ENCODE results near the gene STIMATE.
A peak's percentile ranks its signal among the peaks of the same experiment; 100 is the strongest.

Gene STIMATE

GRCh38 chr3:52912885-52913731 lies 15.8 kb upstream of the STIMATE start:
- Mint-ChIP-seq H3K36me3 (ENCODE audit: insufficient read depth) (peaks cover 35% of the 10 kb centered on the region), H3K27ac (no peak overlapping the region)
- ATAC-seq (replicated peaks), result no peak

GRCh38 chr3:52910823-52911222 lies 13.5 kb upstream of the STIMATE start:
- no peak for DNase-seq
- H3K4me3 Mint-ChIP-seq, result no peak overlapping the region
- peaks cover 45% of the 10 kb centered on the region for H3K36me3 Mint-ChIP-seq (ENCODE audit: insufficient read depth)
- H3K4me1 Mint-ChIP-seq (ENCODE audit: low read depth in 2 of 2), result no peaks in the 10 kb centered on the region
- ATAC-seq (replicated peaks), result no peak
- no peaks in the 10 kb centered on the region for H3K27me3 Mint-ChIP-seq
- H3K27ac Mint-ChIP-seq, result no peak overlapping the region
- no peaks in the 10 kb centered on the region for H3K9me3 Mint-ChIP-seq

More at GRCh38 chr3:52912885-52913731, 15.8 kb upstream of the STIMATE start:
- Mint-ChIP-seq H3K27me3 (no peaks in the 10 kb centered on the region), H3K4me3 (no peak overlapping the region), H3K4me1 (ENCODE audit: low read depth in 2 of 2) (no peaks in the 10 kb centered on the region), H3K9me3 (no peaks in the 10 kb centered on the region)
- DNase-seq, result no peak

- Mint-ChIP-seq H3K36me3 (ENCODE audit: insufficient read depth) (peaks cover 51% of the 10 kb centered on the region), H3K4me3 (no peak overlapping the region)
Measured at GRCh38 chr3:52907497-52907896, 10.1 kb upstream of the STIMATE start.

GRCh38 chr3:52904552-52904951 lies 7.2 kb upstream of the STIMATE start:
- H3K9me3 Mint-ChIP-seq, result no peaks in the 10 kb centered on the region
- peak overlapping the region in 1 of 2 donors; percentile 35 for H3K27ac Mint-ChIP-seq
- no peaks in the 10 kb centered on the region for H3K4me1 Mint-ChIP-seq (ENCODE audit: low read depth in 2 of 2)
- DNase-seq, result no peak
- no peaks in the 10 kb centered on the region for H3K27me3 Mint-ChIP-seq
- no peak for ATAC-seq (replicated peaks)
- H3K36me3 Mint-ChIP-seq (ENCODE audit: insufficient read depth), result peaks cover 31% of the 10 kb centered on the region
- no peak overlapping the region for H3K4me3 Mint-ChIP-seq

More at GRCh38 chr3:52907497-52907896, 10.1 kb upstream of the STIMATE start:
- no peak overlapping the region for H3K27ac Mint-ChIP-seq
- ATAC-seq (replicated peaks), result no peak
- no peaks in the 10 kb centered on the region for H3K27me3 Mint-ChIP-seq
- H3K9me3 Mint-ChIP-seq, result no peaks in the 10 kb centered on the region
- DNase-seq, result no peak
- H3K4me1 Mint-ChIP-seq (ENCODE audit: low read depth in 2 of 2), result no peaks in the 10 kb centered on the region

GRCh38 chr3:52904000-52904399 lies 6.7 kb upstream of the STIMATE start:
- peak overlapping the region in 1 of 2 donors; percentile 35 for H3K27ac Mint-ChIP-seq
- no peak for DNase-seq
- no peak overlapping the region for H3K4me3 Mint-ChIP-seq
- ATAC-seq (replicated peaks), result no peak
- no peaks in the 10 kb centered on the region for H3K27me3 Mint-ChIP-seq
- H3K36me3 Mint-ChIP-seq (ENCODE audit: insufficient read depth), result peaks cover 31% of the 10 kb centered on the region
- no peaks in the 10 kb centered on the region for H3K4me1 Mint-ChIP-seq (ENCODE audit: low read depth in 2 of 2)
- H3K9me3 Mint-ChIP-seq, result no peaks in the 10 kb centered on the region

- Mint-ChIP-seq H3K9me3 (no peaks in the 10 kb centered on the region), H3K4me3 (peak overlapping the region; percentile 88 to 93), H3K36me3 (ENCODE audit: insufficient read depth) (peaks cover 4% of the 10 kb centered on the region), H3K27me3 (no peaks in the 10 kb centered on the region), H3K27ac (peak overlapping the region; percentile 77 to 87), H3K4me1 (ENCODE audit: low read depth in 2 of 2) (peaks cover 39 to 49% of the 10 kb centered on the region in 2 donors)
- no peak for ATAC-seq (replicated peaks)
- DNase-seq, result no peak
Measured at GRCh38 chr3:52896613-52897012, 735 bp downstream of the STIMATE start.

GRCh38 chr3:52896151-52896550 lies 1.2 kb downstream of the STIMATE start:
- Mint-ChIP-seq H3K4me3 (peak overlapping the region; percentile 88 to 93), H3K36me3 (ENCODE audit: insufficient read depth) (peaks cover 4% of the 10 kb centered on the region), H3K4me1 (ENCODE audit: low read depth in 2 of 2) (peaks cover 44 to 53% of the 10 kb centered on the region in 2 donors), H3K9me3 (no peaks in the 10 kb centered on the region), H3K27me3 (no peaks in the 10 kb centered on the region), H3K27ac (peak overlapping the region; percentile 77 to 87)
- ATAC-seq (replicated peaks), result no peak
- DNase-seq, result no peak

- Mint-ChIP-seq H3K27ac (peak overlapping the region; percentile 77 to 87), H3K4me3 (peak overlapping the region; percentile 88 to 93), H3K9me3 (no peaks in the 10 kb centered on the region), H3K36me3 (ENCODE audit: insufficient read depth) (peaks cover 4% of the 10 kb centered on the region), H3K4me1 (ENCODE audit: low read depth in 2 of 2) (peaks cover 48 to 55% of the 10 kb centered on the region in 2 donors), H3K27me3 (no peaks in the 10 kb centered on the region)
- no peak for ATAC-seq (replicated peaks)
- no peak for DNase-seq
Measured at GRCh38 chr3:52895418-52895817, 1.9 kb downstream of the STIMATE start.

- peak overlapping the region; percentile 88 to 93 for H3K4me3 Mint-ChIP-seq
- ATAC-seq (replicated peaks) (no peak), DNase-seq (no peak)
- H3K27me3 Mint-ChIP-seq, result no peaks in the 10 kb centered on the region
- peak overlapping the region; percentile 77 to 87 for H3K27ac Mint-ChIP-seq
- H3K4me1 Mint-ChIP-seq (ENCODE audit: low read depth in 2 of 2), result peaks cover 54 to 60% of the 10 kb centered on the region in 2 donors
- H3K9me3 Mint-ChIP-seq, result no peaks in the 10 kb centered on the region
- peaks cover 4% of the 10 kb centered on the region for H3K36me3 Mint-ChIP-seq (ENCODE audit: insufficient read depth)
Measured at GRCh38 chr3:52894756-52895155, 2.6 kb downstream of the STIMATE start.

GRCh38 chr3:52893723-52894122 lies 3.6 kb downstream of the STIMATE start:
- ATAC-seq (replicated peaks) (no peak), DNase-seq (no peak)
- H3K4me3 Mint-ChIP-seq, result peak overlapping the region; percentile 82 to 84
- no peaks in the 10 kb centered on the region for H3K9me3 Mint-ChIP-seq
- peaks cover 4% of the 10 kb centered on the region for H3K36me3 Mint-ChIP-seq (ENCODE audit: insufficient read depth)
- H3K27ac Mint-ChIP-seq, result peak overlapping the region; percentile 87 to 92
- H3K4me1 Mint-ChIP-seq (ENCODE audit: low read depth in 2 of 2), result peaks cover 59 to 69% of the 10 kb centered on the region in 2 donors
- H3K27me3 Mint-ChIP-seq, result no peaks in the 10 kb centered on the region

- peaks cover 63 to 75% of the 10 kb centered on the region in 2 donors for H3K4me1 Mint-ChIP-seq (ENCODE audit: low read depth in 2 of 2)
- H3K9me3 Mint-ChIP-seq, result no peaks in the 10 kb centered on the region
- H3K4me3 Mint-ChIP-seq, result peak overlapping the region; percentile 82 to 84
- DNase-seq (peak; percentile 19 to 44 (median 26)), ATAC-seq (replicated peaks) (peak; percentile 19)
- peak overlapping the region; percentile 87 to 92 for H3K27ac Mint-ChIP-seq
- H3K36me3 Mint-ChIP-seq (ENCODE audit: insufficient read depth), result peaks cover 4% of the 10 kb centered on the region
- H3K27me3 Mint-ChIP-seq, result no peaks in the 10 kb centered on the region
Measured at GRCh38 chr3:52892625-52893311, 4.6 kb downstream of the STIMATE start.

- peak overlapping the region; percentile 82 to 84 for H3K4me3 Mint-ChIP-seq
- H3K27me3 Mint-ChIP-seq, result no peaks in the 10 kb centered on the region
- H3K9me3 Mint-ChIP-seq, result no peaks in the 10 kb centered on the region
- DNase-seq (no peak), ATAC-seq (replicated peaks) (no peak)
- peak overlapping the region; percentile 87 to 92 for H3K27ac Mint-ChIP-seq
- H3K36me3 Mint-ChIP-seq (ENCODE audit: insufficient read depth), result peaks cover 4% of the 10 kb centered on the region
- peaks cover 63 to 75% of the 10 kb centered on the region in 2 donors for H3K4me1 Mint-ChIP-seq (ENCODE audit: low read depth in 2 of 2)
Measured at GRCh38 chr3:52892290-52892624, 5.1 kb downstream of the STIMATE start.

GRCh38 chr3:52891615-52892081 lies 5.7 kb downstream of the STIMATE start:
- H3K9me3 Mint-ChIP-seq, result no peaks in the 10 kb centered on the region
- H3K27me3 Mint-ChIP-seq, result no peaks in the 10 kb centered on the region
- H3K27ac Mint-ChIP-seq, result peak overlapping the region; percentile 74 to 90
- ATAC-seq (replicated peaks) (peak; percentile 18), DNase-seq (no peak)
- peak overlapping the region; percentile 67 to 84 for H3K4me3 Mint-ChIP-seq
- H3K4me1 Mint-ChIP-seq (ENCODE audit: low read depth in 2 of 2), result peaks cover 61 to 73% of the 10 kb centered on the region in 2 donors
- H3K36me3 Mint-ChIP-seq (ENCODE audit: insufficient read depth), result peaks cover 2% of the 10 kb centered on the region
